Esophagus muscularis mucosa (tissue), 4 donors: Measurements from ENCODE around the gene TPSG1. TPM values are rescaled to one million over a fixed set of nuclear protein-coding genes. Genes with fewer than 3 reads are reported as not detected.
A peak's percentile ranks its signal among the peaks of the same experiment; 100 is the strongest.
"Not testable (repeated sequence)": the region's sequence is repeated elsewhere in the genome, so short reads cannot be mapped to it uniquely, and the experiment has no call there.

Experiments used
- DNase-seq: peaks from one replicate; pipeline ENCODE4 v3.0.0-alpha.2; 2017; ENCODE audit errors: extremely low spot score
- H3K27ac ChIP-seq, 4 donors: fragments of 200-600 bp; sonication (generic); replicated peaks in 1 of 4; 1 replicate in 3 of 4; 2 replicates in 1 of 4; pipeline ENCODE4 v1.5.1; 2016 to 2019; ENCODE audit warnings: mild to moderate bottlenecking in 1 of 4
- H3K27me3 ChIP-seq, 4 donors: fragments of 200-600 bp; sonication (generic); one replicate each; pipeline versions ENCODE4 v1.5.1 to v1.6.0; 2016 to 2019
- H3K36me3 ChIP-seq, 4 donors: fragments of 200-600 bp; sonication (generic); one replicate each; pipeline ENCODE4 v1.5.1; 2016 to 2019
- H3K4me1 ChIP-seq, 4 donors: fragments of 200-600 bp; sonication (generic); one replicate each; pipeline ENCODE4 v1.5.1; 2016 to 2019
- H3K4me3 ChIP-seq, 4 donors: fragments of 200-600 bp; sonication (generic); 1 replicate in 2 of 4; 2 replicates in 2 of 4; pipeline ENCODE4 v1.5.1; 2016 to 2019; ENCODE audit warnings: mild to moderate bottlenecking in 4 of 4, moderate library complexity in 1 of 4
- H3K9me3 ChIP-seq, 4 donors: fragments of 200-600 bp; sonication (generic); 1 replicate in 3 of 4; 2 replicates in 1 of 4; pipeline ENCODE4 v1.5.1; 2016 to 2019
- EP300 ChIP-seq: sonication (generic); formaldehyde crosslinking; IDR thresholded peaks from one replicate; pipeline ENCODE4 v1.6.1; 2017; ENCODE audit warnings: antibody characterized with exemption
- POLR2A ChIP-seq: fragments of 450-650 bp; IDR thresholded peaks from one replicate; pipeline ENCODE4 v1.6.1; 2017; ENCODE audit warnings: antibody characterized with exemption, moderate library complexity, mild to moderate bottlenecking, low read depth
- POLR2AphosphoS5 ChIP-seq, 2 donors: sonication (generic); formaldehyde crosslinking; IDR thresholded peaks; one replicate each; pipeline ENCODE4 v1.6.1; 2017; ENCODE audit warnings: antibody characterized with exemption in 2 of 2
- WGBS: methylation state at CpG from one replicate; pipeline ENCODE4 v1.1.5; 2018; 5-methylcytosine and 5-hydroxymethylcytosine counted together
- intact Hi-C: fragments of 100-400 bp; cut with DNase I; formaldehyde crosslinking; loops from one replicate; pipeline ENCODE4 v1.15.1; 2023
- total RNA-seq, 4 donors: library from RNA; depleted of rRNA; stranded (reverse); fragments of >200 nt; gene quantifications; one replicate each; pipeline versions ENCODE4 v1.1.0 to v1.2.1, GENCODE V29; 2016
- TF ChIP-seq, protein P1 (sequence below), 3 experiments: fragments of 200-600 bp in 2 of 3; fragments of 450-650 bp in 1 of 3; sonication (generic) in 2 of 3; IDR thresholded peaks; one replicate each; pipeline ENCODE4 v1.5.1; 2017 to 2019; ENCODE audit warnings: antibody characterized with exemption in 3 of 3, mild to moderate bottlenecking in 2 of 3, moderate library complexity in 1 of 3

The TPSG1 gene
- total RNA-seq, 4 donors from 2014 or later: 0.39 to 2.9 (median 1.00) TPM

DNA sequence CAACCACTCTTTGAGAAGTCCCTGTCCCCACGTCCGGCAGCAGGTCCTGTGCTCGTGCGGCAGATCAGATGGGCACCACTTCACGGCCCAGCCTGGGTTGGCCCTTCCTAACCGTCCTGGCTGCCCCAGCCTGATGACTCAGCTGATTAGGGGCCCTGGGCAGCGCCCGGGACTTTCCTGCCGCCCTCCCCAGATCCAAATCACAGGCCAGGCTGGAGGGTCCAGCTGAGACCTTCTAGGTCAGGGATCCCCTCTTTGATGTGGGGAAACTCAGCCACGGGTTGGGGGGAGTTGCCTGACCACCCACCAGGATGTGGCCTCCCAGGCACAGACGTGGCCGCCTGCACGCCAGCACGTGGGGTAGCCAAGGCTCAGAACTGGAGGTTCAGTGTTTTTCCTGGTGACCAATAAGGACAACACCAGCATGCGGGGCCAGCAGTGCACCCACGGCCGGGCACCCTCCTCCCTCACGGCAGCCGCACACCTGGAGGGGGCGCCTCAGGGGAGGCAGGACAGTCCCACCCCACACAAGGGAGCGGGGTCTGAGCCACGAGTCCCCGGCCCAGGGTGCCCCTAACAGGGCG, 752 bp upstream of the TPSG1 start:
- peak overlapping the region; percentile 66 to 72 (median 68) for H3K27ac ChIP-seq
- H3K4me3 ChIP-seq, DNase-seq, H3K27me3 ChIP-seq, H3K9me3 ChIP-seq, intact Hi-C loops: not testable (repeated sequence)
- H3K4me1 ChIP-seq: peaks cover 0 to 29% (median 27%) of the 10 kb centered on the region in 4 donors
- peaks cover 0 to 18% (median 5%) of the 10 kb centered on the region in 4 donors for H3K36me3 ChIP-seq
- WGBS: 36% methylated on average over 19 of the region's 24 CpGs
- peak in 1 of 2 donors; percentile 39 for TF ChIP-seq POLR2AphosphoS5 (IDR thresholded peaks at IDR 0.05)

DNA sequence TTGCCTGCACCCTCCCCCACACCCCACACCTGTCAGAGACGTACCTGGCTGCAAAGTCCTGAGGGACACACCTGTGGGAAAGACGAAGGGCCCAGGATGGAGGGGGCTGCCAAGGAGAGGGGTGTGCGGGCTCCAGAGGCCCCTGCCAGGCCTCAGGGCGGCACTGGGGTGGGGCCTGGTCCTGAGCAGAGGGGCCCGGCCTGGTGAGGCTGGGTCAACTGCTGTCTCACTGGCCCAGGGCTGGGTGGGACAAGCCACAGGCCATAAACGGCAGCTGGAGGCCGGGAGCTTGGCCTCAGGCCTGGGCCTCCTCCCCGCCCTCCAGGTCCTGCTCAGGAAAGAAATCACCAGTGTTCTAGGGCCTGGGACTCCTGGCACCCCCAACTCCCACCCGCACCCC, 510 bp downstream of the TPSG1 start:
- H3K9me3 ChIP-seq: no peaks in the 10 kb centered on the region
- H3K36me3 ChIP-seq: peaks cover 0 to 30% (median 18%) of the 10 kb centered on the region in 4 donors
- no peak for DNase-seq
- no peak for TF ChIP-seq POLR2AphosphoS5 (IDR thresholded peaks at IDR 0.05)
- TF ChIP-seq, protein P1, sequence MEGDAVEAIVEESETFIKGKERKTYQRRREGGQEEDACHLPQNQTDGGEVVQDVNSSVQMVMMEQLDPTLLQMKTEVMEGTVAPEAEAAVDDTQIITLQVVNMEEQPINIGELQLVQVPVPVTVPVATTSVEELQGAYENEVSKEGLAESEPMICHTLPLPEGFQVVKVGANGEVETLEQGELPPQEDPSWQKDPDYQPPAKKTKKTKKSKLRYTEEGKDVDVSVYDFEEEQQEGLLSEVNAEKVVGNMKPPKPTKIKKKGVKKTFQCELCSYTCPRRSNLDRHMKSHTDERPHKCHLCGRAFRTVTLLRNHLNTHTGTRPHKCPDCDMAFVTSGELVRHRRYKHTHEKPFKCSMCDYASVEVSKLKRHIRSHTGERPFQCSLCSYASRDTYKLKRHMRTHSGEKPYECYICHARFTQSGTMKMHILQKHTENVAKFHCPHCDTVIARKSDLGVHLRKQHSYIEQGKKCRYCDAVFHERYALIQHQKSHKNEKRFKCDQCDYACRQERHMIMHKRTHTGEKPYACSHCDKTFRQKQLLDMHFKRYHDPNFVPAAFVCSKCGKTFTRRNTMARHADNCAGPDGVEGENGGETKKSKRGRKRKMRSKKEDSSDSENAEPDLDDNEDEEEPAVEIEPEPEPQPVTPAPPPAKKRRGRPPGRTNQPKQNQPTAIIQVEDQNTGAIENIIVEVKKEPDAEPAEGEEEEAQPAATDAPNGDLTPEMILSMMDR (IDR thresholded peaks at IDR 0.05): no peak
- no peak for TF ChIP-seq EP300
- no peak for TF ChIP-seq POLR2A
- H3K4me3 ChIP-seq: no peak overlapping the region
- WGBS: 67% methylated on average over 6 of the region's 9 CpGs
- intact Hi-C loops: no loop called here
- H3K4me1 ChIP-seq: peaks cover 0 to 33% (median 29%) of the 10 kb centered on the region in 4 donors
- no peaks in the 10 kb centered on the region for H3K27me3 ChIP-seq
- peak overlapping the region in 3 of 4 donors; percentile 66 to 72 (median 69) for H3K27ac ChIP-seq

DNA sequence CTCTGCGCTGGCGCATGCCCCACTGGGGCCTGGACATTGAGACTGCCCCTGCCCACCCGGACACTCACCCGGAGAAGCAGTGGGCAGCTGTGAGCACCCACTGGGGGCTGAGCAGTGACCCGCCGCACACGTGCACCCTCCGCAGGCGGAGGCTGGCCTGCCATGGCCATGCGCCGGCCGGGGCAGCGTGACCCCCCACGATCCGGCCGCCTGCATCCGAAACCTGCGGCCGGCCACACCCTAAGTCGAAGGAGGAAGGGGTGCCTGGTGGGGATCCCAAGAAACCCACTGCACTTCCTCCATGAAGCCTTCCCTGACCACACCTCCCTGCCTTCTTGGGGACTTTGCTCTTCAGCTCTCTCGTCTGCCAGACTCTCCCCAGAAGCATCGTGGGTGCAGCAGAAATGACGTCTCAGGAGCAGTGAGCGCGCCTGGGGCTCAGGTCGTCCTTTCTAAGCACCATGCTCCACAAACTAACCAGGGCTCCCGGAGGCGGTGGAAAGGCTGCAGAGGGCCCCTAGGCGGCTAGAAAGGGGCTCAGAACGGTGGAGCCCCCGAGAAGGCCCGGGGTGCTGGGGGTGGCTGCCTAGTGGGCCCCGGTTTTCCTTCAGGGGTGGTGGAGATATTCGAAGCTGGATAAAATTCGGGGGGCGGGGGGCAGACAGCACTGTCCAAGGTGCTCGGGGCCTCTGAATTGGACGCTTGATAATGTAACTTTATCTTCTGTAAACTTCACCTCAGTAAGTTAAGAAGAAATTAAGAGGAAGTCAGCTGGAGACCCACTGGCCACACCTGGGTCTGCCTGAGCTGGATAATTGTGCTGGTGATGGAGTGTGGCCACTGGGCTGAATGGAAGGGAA, 1.5 kb downstream of the TPSG1 start:
- H3K36me3 ChIP-seq: peaks cover 0 to 40% (median 26%) of the 10 kb centered on the region in 4 donors
- 77% methylated on average over 20 of the region's 38 CpGs for WGBS
- no peaks in the 10 kb centered on the region for H3K27me3 ChIP-seq
- peak overlapping the region in 3 of 4 donors; percentile 66 to 72 (median 69) for H3K27ac ChIP-seq
- peaks cover 0 to 33% (median 29%) of the 10 kb centered on the region in 4 donors for H3K4me1 ChIP-seq
- TF ChIP-seq, protein P1 (IDR thresholded peaks at IDR 0.05): no peak
- no peak for TF ChIP-seq POLR2A
- TF ChIP-seq POLR2AphosphoS5 (IDR thresholded peaks at IDR 0.05): no peak
- TF ChIP-seq EP300: no peak
- no peak overlapping the region for H3K4me3 ChIP-seq
- no peaks in the 10 kb centered on the region for H3K9me3 ChIP-seq
- no peak for DNase-seq
- intact Hi-C loops: no loop called here

DNA sequence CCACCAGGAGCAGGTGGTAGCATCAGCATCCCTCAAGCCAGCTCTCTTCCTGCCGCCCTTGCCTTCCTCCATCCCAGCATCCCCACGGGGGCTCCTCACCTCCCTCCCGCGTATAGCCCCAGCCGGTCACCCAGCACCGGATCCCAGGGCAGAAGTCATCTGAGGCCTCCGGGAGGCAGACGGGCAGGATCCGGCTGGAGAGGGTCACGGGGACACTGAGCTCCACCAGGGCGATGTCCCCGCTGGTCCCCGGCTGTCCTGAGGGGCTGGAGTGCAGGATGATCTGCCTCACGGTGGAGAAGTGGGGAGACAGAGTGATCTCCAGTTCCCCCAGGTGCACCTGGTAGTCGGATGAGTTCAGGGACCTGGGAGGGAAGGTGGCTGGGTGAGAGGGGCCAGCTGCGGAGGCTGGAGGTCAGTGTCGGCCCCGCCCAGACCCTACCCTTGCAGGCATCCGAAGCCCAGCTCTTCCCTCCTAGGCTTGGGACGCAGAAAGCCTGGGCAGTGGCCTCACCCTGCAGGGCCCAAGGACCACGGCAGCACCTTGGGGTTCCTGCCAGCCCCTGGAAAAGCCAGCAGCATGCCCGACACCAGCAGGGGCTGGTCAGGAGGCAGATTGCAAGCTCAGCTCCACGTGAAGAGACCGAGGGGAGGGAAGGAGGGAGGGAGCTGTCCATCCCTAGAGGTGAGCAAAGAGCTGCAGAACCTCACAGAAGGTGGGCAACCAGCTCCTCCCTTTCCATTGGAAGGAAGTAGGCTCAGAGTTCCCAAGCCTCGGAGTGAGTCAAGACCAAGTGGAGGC, 2.3 kb downstream of the TPSG1 start:
- no peaks in the 10 kb centered on the region for H3K9me3 ChIP-seq
- WGBS: 61% methylated on average over 7 of the region's 25 CpGs
- intact Hi-C loops: no loop called here
- TF ChIP-seq EP300: no peak
- TF ChIP-seq POLR2AphosphoS5 (IDR thresholded peaks at IDR 0.05): no peak
- TF ChIP-seq, protein P1 (IDR thresholded peaks at IDR 0.05): no peak
- no peaks in the 10 kb centered on the region for H3K27me3 ChIP-seq
- DNase-seq: no peak
- no peak overlapping the region for H3K4me3 ChIP-seq
- peak overlapping the region in 2 of 4 donors; percentile 14 to 30 for H3K27ac ChIP-seq
- peaks cover 0 to 48% (median 34%) of the 10 kb centered on the region in 4 donors for H3K36me3 ChIP-seq
- H3K4me1 ChIP-seq: peaks cover 0 to 33% (median 29%) of the 10 kb centered on the region in 4 donors
